HL-60/S4 treated with phorbol 12-myristate 13-acetate at 8.2 ng/mL for 4 days and 3 days (cell line): ENCODE measurements around the gene SMIM41.

ENCODE experiments used
- in situ Hi-C: fragments of 300-500 bp; cut with MboI; formaldehyde crosslinking; loops from 2 replicates; pipeline ENCODE4 v1.15.0; 2022; ENCODE audit warnings: low sequenced_read_pairs

SMIM41 gene

GRCh38 chr12:52120951-52121823 is 41.7 kb downstream of the SMIM41 start:
- in situ Hi-C loops: no loop called here

DNA sequence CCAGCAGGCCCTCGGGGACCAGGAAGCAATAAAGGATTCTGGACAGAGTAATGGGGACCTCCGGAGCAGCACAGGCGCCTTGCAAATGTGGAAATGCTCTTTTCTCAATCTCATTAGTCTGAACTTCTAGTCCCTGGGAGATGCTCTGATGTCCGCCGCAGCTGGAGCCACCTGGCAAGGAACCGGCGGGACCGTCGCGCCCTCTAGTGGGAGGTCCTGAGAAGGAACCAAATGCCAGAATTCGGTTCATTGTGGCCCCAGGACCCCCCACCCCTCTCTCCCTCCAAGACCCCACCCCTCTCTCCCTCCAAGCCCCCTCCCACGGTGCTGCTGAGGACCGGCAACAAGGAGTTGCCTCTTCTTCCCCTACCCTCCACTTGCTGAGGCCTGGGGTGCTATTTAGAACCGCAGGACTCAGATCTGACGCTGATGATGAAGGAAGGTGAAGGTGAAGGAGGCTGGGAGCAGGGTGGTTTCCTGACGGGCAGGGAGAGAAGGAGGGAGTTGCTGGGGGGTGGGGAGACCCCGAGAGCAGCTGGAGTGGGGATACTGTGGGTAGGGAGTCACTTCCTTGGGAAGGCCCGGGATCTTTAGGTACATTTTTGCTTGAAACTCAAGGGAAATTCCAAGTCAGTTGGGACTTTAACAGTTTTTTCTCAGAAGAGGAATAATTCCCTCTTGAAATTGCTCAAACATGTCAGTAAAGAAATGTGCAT is 42.5 kb downstream of the SMIM41 start:
- in situ Hi-C loops: no loop called here

GRCh38 chr12:52122540-52122871 is 43.0 kb downstream of the SMIM41 start:
- in situ Hi-C loops: no loop called here

DNA sequence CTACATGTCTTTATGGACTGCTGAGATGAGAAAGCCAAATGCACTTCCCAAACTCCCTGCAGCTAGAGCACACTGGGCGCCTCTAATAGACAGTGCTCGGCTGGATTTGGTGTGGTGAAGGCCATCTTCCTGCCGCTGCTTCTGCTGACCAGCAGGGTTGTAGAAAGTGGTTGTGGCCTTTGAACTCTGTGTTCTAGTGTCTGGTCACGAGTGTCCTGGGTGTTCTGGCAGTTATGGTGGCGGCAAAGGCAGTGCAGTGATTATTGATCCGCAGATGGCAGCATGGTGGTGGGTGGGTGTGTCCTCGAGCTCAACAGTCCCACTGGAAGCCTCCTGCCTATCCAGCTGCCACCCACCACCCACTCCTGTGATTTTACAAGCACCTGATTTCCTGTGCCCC is 43.4 kb downstream of the SMIM41 start:
- in situ Hi-C loops: no loop called here

DNA sequence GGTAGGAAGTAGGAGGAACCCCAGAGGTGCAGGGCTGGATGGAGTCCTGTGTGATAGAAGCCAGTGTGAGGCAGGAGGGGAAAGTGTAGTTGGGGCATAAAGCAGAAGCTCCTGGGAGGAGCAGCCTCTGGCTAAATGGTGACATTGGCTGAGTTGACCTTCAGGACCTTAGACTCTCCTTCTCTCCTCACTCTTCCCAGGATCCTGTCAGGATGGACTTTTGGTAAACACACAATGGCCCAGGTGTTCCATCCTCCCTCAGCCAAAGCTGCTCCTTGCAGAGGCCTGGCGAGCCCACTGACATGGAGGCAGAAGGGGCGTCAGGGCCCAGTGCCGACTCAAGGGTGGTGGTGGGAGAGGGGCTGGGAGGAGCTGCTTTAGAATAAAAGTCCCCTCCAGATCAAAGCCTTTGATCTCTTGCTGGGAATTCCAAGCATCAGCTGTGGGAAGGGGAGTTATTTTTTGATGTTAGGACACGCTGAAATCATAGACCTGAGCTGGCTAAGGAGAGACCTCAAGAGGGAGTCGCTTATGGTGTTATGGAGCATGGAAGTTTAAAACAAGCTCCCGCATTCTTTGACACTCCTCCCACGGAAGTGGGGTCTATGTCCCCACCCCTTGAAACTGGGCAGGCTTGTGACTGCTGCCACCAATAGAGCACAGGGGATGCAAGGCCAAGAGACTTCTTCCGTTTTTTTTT is 44.1 kb downstream of the SMIM41 start:
- in situ Hi-C loops: no loop called here

DNA sequence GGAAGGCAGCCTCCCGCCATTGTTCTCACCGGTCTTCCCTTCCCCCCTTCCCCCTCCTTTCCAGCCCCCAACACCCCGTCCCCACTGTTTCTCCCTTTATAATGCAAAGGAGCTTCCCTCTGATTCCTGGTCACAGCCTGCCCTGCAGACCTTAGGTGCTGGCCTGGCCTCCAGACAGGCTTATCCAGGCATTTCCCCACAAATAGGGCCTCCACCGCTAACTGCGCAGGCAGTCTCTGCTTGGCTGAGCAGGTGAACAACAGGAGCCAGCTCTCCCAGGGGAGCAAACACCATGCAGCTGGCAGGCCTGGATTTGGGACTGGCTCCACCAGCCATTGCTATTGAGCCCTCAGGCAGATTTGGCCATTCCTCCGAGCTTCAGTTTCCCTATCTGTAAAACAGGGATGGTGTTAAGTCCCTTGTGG is 46.0 kb downstream of the SMIM41 start:
- in situ Hi-C loops: loop anchor here (25.0 kb wide), 1 partner anchor 762 kb away; no protein-coding TSS in a partner anchor

- in situ Hi-C loops: loop anchor here (25.0 kb wide), 1 partner anchor 761 kb away; no protein-coding TSS in a partner anchor
Observed at GRCh38 chr12:52126050-52126604, 46.6 kb downstream of the SMIM41 start.

- in situ Hi-C loops: loop anchor here (25.0 kb wide), 1 partner anchor 760 kb away; no protein-coding TSS in a partner anchor
Observed at GRCh38 chr12:52126605-52127578, 47.4 kb downstream of the SMIM41 start.

DNA sequence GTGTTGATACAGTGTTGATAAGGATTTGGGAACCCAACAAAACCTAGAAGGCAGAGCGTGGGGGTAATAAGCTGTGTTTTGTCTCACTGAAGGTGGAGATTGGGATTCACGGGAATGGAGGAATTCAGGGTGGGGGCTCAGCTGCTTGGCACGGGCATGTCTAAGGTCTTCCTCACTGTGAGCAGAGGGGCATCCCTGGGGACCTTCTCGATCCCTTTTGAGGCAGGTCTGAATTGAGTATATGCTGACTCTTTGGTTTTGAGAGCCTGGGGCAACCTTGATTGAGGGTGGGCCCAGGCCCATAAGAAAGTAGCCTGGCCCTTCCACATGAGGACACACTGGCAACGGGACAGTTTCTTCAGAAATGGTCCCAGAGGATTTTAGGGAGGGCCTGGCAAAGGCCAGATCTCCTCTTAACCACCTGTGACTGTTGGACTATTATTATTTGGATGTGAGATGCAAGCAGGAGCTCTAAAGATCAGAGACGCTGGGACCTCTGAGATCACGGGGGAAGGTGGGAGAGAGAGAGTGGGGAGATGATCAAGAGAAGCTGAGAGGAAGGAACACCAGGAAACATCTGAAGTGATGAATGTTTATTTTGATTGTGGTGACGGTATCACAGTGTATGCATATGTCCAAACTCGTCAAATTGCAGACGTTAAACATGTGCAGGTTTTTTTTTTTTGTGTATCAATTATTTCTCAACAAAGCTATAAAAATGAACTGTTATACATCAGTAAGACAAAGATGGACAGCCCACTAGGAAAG is 48.4 kb downstream of the SMIM41 start:
- in situ Hi-C loops: loop anchor here (25.0 kb wide), 1 partner anchor 759 kb away; no protein-coding TSS in a partner anchor

- in situ Hi-C loops: loop anchor here (25.0 kb wide), 1 partner anchor 757 kb away; no protein-coding TSS in a partner anchor
Observed at GRCh38 chr12:52130711-52131110, 51.2 kb downstream of the SMIM41 start.

DNA sequence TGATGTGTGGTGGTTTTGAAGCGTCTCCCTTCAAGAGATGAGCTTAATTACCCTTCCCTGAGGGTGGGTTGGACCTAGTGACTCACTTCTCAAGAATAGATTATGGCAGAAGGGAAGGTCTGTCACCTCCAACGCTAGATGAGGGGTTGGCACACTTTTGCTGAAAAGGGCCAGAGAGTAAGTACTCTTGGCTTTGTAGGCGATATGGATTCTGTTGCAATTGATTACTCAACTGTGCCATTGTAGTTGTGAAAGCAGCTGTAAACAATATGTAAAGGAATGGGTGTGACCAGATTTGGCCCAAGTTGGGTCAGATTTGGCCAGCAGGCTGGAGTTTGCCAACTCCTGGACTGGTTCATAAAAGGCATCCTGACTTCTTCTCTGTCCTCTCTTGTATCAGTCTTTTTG is 53.3 kb downstream of the SMIM41 start:
- in situ Hi-C loops: loop anchor here (25.0 kb wide), 1 partner anchor 755 kb away; no protein-coding TSS in a partner anchor

- in situ Hi-C loops: loop anchor here (25.0 kb wide), 1 partner anchor 750 kb away; no protein-coding TSS in a partner anchor
Observed at GRCh38 chr12:52137746-52138145, 58.2 kb downstream of the SMIM41 start.

DNA sequence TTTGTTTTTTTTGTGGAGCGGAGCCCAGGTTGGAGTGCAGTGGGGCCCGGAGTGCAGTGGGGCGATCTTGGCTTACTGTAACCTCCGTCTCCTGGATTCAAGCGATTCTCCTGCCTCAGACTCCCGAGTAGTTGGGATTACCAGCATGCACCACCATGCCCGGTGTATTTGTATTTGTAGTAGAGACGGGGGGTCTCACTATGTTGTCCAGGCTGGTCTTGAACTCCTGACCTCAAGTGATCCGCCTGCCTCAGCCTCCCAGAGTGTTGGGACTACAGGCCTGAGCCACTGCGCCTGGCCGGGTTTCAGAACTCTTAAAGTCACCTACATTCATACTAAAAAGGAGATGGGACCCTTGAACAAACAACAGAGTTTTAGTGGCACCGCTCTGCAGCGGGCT is 59.6 kb downstream of the SMIM41 start:
- in situ Hi-C loops: loop anchor here (25.0 kb wide), 1 partner anchor 748 kb away; no protein-coding TSS in a partner anchor

GRCh38 chr12:52139579-52140062 is 60.1 kb downstream of the SMIM41 start:
- in situ Hi-C loops: loop anchor here (25.0 kb wide), 1 partner anchor 748 kb away; no protein-coding TSS in a partner anchor

GRCh38 chr12:52141306-52141705 is 61.8 kb downstream of the SMIM41 start:
- in situ Hi-C loops: loop anchor here (25.0 kb wide), 1 partner anchor 746 kb away; no protein-coding TSS in a partner anchor

- in situ Hi-C loops: loop anchor here (25.0 kb wide), 1 partner anchor 745 kb away; no protein-coding TSS in a partner anchor
Observed at GRCh38 chr12:52141875-52142274, 62.4 kb downstream of the SMIM41 start.

DNA sequence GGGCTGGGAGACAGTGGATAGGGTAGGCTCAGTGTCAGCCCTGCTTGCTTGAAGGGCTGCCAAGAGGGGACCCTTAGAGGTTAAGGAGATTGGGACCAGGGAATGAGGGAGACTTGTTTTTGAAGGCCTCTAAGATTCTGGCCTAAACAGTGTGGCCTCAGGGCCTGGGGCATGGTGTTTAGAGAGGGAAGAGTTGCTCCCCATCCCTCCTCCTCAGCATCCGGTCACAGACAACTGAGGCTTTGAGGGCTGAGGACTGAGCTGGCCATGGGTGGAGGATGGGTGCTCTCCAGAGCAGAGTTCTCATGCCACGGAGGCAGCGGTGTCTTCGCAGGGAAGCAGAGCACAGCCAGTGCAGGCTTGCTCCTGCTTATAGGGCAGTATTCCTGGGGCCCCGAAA is 62.9 kb downstream of the SMIM41 start:
- in situ Hi-C loops: loop anchor here (25.0 kb wide), 1 partner anchor 745 kb away; no protein-coding TSS in a partner anchor
